ENCODE measurements around the gene CELSR1. TPM values are rescaled to one million over a fixed set of nuclear protein-coding genes. Genes with fewer than 3 reads are reported as not detected.

The CELSR1 gene
- total RNA-seq, 1 experiment from 2014 or later = 37.6 TPM

DNA sequence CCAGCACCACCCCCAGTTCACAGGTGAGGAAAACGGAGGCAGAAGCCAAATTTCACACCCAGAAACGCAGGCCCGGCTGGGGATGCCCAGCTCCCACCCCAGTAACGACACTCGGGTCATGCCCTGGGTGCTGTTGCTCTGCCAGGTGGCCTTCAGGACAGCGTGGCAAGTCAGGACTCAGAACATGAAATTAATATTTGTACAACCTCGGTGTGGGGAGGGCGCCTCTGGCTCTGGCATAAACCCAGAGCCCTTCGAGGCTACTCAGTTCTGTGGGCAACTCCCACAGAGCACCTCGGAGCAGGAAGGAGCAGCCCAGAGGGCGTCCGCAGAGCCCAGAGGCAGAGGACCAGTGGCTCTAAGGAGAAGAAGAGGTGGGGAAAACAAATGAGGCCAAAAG, 71.6 kb downstream of the CELSR1 start:
- POLR2A ChIA-PET (ENCODE audit: unreplicated experiment) = no interaction called here
- 0 out of 2 replicates have a peak, but pooled peaks cover 11% of the 10 kb centered on the region for H3K79me2 ChIP-seq (ENCODE audit: low read depth)

DNA sequence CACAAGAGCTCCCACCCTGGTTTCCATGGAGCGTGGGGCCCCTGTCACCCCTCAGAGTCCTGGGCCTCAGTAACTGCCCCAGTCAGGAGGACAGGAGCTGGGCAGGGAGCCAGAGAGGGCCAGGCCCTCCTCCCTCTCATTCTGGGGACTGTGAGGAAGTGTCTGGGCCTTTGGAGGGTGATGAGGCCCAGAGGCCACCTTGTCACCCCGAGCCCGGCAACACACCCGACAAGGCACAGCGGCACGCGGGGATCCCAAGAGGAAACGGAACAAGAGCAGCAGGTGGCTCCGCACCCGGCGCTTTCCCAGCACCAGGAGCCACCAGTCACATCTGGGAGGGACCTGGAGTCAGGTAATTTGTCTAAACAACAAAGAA, 72.1 kb downstream of the CELSR1 start:
- intact Hi-C loops (cut with micrococcal nuclease; ENCODE audit: unreplicated experiment) = no loop called here
- Histone ChIP-seq H3K4me3 (no peak overlapping the region), H3K9me2 (ENCODE audit: insufficient read depth) (no peaks in the 10 kb centered on the region), H3K79me2 (ENCODE audit: low read depth) (0 out of 2 replicates have a peak, but pooled peaks cover 11% of the 10 kb centered on the region), H2AFZ (no peak overlapping the region), H3K36me3 (ENCODE audit: low read depth) (no peaks in the 10 kb centered on the region), H3K27me3 (ENCODE audit: insufficient read depth, low read depth) (no peaks in the 10 kb centered on the region), H3F3A (ENCODE audit: insufficient read depth, low read depth) (peaks cover 6% of the 10 kb centered on the region), H3K4me1 (replicated peaks; ENCODE audit: insufficient read depth) (no peaks in the 10 kb centered on the region; the same call in 1 of the 2 replicates), H3K9me3 (ENCODE audit: insufficient read depth, low read depth) (no peaks in the 10 kb centered on the region), H3K4me2 (no peak overlapping the region), H4K20me1 (ENCODE audit: insufficient read depth) (no peaks in the 10 kb centered on the region), H3K27ac (no peak overlapping the region)
- TF ChIP-seq EZH2 (IDR thresholded peaks at IDR 0.05; ENCODE audit: low read depth) (no peak), CTCF (conservative IDR thresholded peaks at IDR 0.05) (no peak)
- BruUV-seq (replicated peaks) = no TSS peak
- ChIA-PET POLR2A (ENCODE audit: unreplicated experiment) (no interaction called here), CTCF (no interaction called here)
- peak in 1 of 2 experiments; percentile 16 for DNase-seq

More for the DNA sequence above, 71.6 kb downstream of the CELSR1 start:
- Histone ChIP-seq H3K4me1 (replicated peaks; ENCODE audit: insufficient read depth) (no peaks in the 10 kb centered on the region; the same call in 1 of the 2 replicates), H3K4me3 (no peak overlapping the region), H3K27me3 (ENCODE audit: insufficient read depth, low read depth) (no peaks in the 10 kb centered on the region), H3F3A (ENCODE audit: insufficient read depth, low read depth) (peaks cover 6% of the 10 kb centered on the region), H3K9me3 (ENCODE audit: insufficient read depth, low read depth) (no peaks in the 10 kb centered on the region), H3K36me3 (ENCODE audit: low read depth) (no peaks in the 10 kb centered on the region), H2AFZ (no peak overlapping the region), H4K20me1 (ENCODE audit: insufficient read depth) (no peaks in the 10 kb centered on the region), H3K9me2 (ENCODE audit: insufficient read depth) (no peaks in the 10 kb centered on the region), H3K27ac (no peak overlapping the region), H3K4me2 (no peak overlapping the region)
- no peak for DNase-seq
- intact Hi-C loops (cut with micrococcal nuclease; ENCODE audit: unreplicated experiment) = no loop called here
- no TSS peak for BruUV-seq (replicated peaks)
- CTCF ChIA-PET = interaction anchor here (0.6 kb wide), 1 partner anchor 53 kb away, joined by 7 read pairs; no protein-coding TSS in a partner anchor
- TF ChIP-seq EZH2 (IDR thresholded peaks at IDR 0.05; ENCODE audit: low read depth) (no peak), CTCF (conservative IDR thresholded peaks at IDR 0.05) (no peak)

- Histone ChIP-seq H3K27ac (no peak overlapping the region), H3K4me3 (no peak overlapping the region), H3K27me3 (ENCODE audit: insufficient read depth, low read depth) (no peaks in the 10 kb centered on the region), H3K4me1 (replicated peaks; ENCODE audit: insufficient read depth) (no peaks in the 10 kb centered on the region; the same call in 1 of the 2 replicates), H2AFZ (no peak overlapping the region), H3K79me2 (ENCODE audit: low read depth) (0 out of 2 replicates have a peak, but pooled peaks cover 11% of the 10 kb centered on the region), H3K9me2 (ENCODE audit: insufficient read depth) (no peaks in the 10 kb centered on the region), H3K36me3 (ENCODE audit: low read depth) (no peaks in the 10 kb centered on the region), H4K20me1 (ENCODE audit: insufficient read depth) (no peaks in the 10 kb centered on the region), H3K4me2 (no peak overlapping the region), H3K9me3 (ENCODE audit: insufficient read depth, low read depth) (no peaks in the 10 kb centered on the region), H3F3A (ENCODE audit: insufficient read depth, low read depth) (peaks cover 6% of the 10 kb centered on the region)
- intact Hi-C loops (cut with micrococcal nuclease; ENCODE audit: unreplicated experiment) = no loop called here
- POLR2A ChIA-PET (ENCODE audit: unreplicated experiment) = no interaction called here
- CTCF ChIA-PET = no interaction called here
- DNase-seq = no peak
- no peak for TF ChIP-seq EZH2 (IDR thresholded peaks at IDR 0.05; ENCODE audit: low read depth)
- no peak for TF ChIP-seq CTCF (conservative IDR thresholded peaks at IDR 0.05)
- BruUV-seq (replicated peaks) = no TSS peak
Measured at GRCh38 chr22:46464701-46465344, 72.6 kb downstream of the CELSR1 start.
